Ishikawa (cell line): ENCODE results near the gene DAGLA.

ENCODE experiments used
- CEBPB ChIP-seq: IDR thresholded peaks from 2 replicates; pipeline ENCODE4 v1.6.1; 2012
- CREB1 ChIP-seq: IDR thresholded peaks from 2 replicates; pipeline ENCODE4 v1.6.1; 2012; ENCODE audit warnings: low read depth
- FOXM1 ChIP-seq: IDR thresholded peaks from 2 replicates; pipeline ENCODE4 v1.6.1; 2012; ENCODE audit warnings: low read depth, borderline replicate concordance
- MAX ChIP-seq: IDR thresholded peaks from 2 replicates; pipeline ENCODE4 v1.6.1; 2012
- NFIC ChIP-seq: IDR thresholded peaks from 2 replicates; pipeline ENCODE4 v1.6.1; 2012
- RAD21 ChIP-seq: IDR thresholded peaks from 2 replicates; pipeline ENCODE4 v1.6.1; 2012; ENCODE audit warnings: low read depth
- REST ChIP-seq: IDR thresholded peaks from 2 replicates; pipeline ENCODE4 v1.6.1; 2012; ENCODE audit warnings: low read depth, mild to moderate bottlenecking
- TAF1 ChIP-seq: IDR thresholded peaks from 2 replicates; pipeline ENCODE4 v1.6.1; 2012; ENCODE audit warnings: low read depth, mild to moderate bottlenecking
- TCF12 ChIP-seq: IDR thresholded peaks from 2 replicates; pipeline ENCODE4 v1.6.1; 2012; ENCODE audit warnings: low read depth
- TEAD4 ChIP-seq: IDR thresholded peaks from 2 replicates; pipeline ENCODE4 v1.6.1; 2012
- USF1 ChIP-seq: IDR thresholded peaks from 2 replicates; pipeline ENCODE4 v1.6.1; 2012

- no peak for TF ChIP-seq RAD21
- no peak for TF ChIP-seq NFIC
- no peak for TF ChIP-seq TCF12
- TF ChIP-seq TAF1 = no peak
- no peak for TF ChIP-seq USF1
- TF ChIP-seq CREB1 = no peak
- no peak for TF ChIP-seq MAX
- TF ChIP-seq TEAD4 = no peak
- no peak for TF ChIP-seq FOXM1
- no peak for TF ChIP-seq CEBPB
- no peak for TF ChIP-seq REST
Measured at GRCh38 chr11:61686066-61686465, 5.9 kb downstream of the DAGLA start.
